GM10266 (cell line): ENCODE results near the gene CLMN.
A peak's percentile ranks its signal among the peaks of the same experiment; 100 is the strongest.

Source experiments
- DNase-seq: peaks from one replicate; pipeline ENCODE4 v3.0.0; 2012; ENCODE audit errors: extremely low spot score
- CTCF ChIP-seq: IDR thresholded peaks from 2 replicates; pipeline ENCODE4 v1.5.1; 2012; ENCODE audit warnings: mild to moderate bottlenecking, low read depth; ENCODE audit not compliant: control insufficient read depth, insufficient read depth; ENCODE audit errors: missing control alignments

CLMN gene

DNA sequence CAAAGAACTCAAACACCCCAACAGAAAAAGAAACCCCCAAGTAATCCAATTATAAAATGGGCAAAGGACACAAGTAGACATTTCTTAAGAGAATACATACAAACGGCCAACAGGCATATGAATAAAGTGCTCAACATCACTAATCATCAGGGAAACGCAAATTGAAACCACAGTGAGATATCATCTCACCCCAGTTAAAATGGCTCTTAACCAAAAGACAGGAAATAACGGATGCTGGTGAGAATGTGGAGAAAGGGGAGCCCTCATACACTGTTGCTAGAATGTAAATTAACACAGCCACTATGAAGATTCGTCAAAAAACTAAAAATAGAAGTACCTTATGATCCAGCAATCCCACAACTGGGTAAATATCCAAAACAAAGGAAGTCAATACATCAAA is 52.4 kb downstream of the CLMN start:
- no peak for TF ChIP-seq CTCF

DNA sequence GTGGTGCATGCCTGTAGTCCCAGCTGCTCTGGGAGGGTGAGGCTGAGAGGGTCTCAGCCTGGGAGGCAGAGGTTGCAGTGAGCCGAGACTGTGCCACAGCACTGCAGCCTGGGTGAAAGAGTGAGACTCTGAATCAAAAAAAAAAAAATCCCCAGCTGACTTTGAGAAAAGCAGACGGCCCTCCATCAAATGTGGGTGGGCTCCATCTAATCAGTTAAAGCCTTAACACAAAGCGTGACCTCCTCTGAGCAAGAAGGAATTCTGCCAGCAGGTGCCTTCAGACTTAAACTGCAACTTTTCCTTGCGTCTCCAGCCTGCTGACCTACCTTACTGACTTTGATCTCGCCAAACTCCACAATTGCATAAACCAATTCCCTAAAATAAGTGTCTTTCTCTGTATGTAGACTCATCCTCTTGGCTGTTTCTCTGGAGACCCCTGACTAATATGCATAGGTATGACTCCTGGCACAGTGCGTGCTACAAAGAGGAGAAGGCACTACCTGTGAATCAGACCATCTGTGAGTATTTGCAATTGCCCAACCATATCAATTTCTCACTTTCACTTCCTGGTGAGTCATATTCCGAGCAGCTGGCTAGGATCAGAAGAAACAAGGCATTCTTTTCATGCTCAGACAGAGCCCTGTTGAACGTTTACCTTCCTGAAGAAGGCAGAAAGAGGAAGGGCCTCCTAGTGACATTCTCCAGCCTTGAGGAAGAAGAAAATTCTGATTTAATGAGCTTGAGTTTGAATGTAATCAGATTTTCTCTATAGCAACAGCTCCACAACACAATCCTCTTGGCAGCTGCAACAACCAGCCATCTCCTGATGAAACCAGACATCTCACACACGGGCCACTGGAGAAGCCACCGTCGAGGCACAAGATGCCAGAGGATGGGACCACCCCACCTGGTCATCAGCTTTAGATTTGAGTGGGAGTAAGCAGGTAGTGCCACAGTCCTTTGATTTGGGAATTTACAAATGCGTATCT is 54.3 kb downstream of the CLMN start:
- no peak for TF ChIP-seq CTCF
- DNase-seq, result peak; percentile 61

More for the DNA sequence above, 52.4 kb downstream of the CLMN start:
- no peak for DNase-seq

DNA sequence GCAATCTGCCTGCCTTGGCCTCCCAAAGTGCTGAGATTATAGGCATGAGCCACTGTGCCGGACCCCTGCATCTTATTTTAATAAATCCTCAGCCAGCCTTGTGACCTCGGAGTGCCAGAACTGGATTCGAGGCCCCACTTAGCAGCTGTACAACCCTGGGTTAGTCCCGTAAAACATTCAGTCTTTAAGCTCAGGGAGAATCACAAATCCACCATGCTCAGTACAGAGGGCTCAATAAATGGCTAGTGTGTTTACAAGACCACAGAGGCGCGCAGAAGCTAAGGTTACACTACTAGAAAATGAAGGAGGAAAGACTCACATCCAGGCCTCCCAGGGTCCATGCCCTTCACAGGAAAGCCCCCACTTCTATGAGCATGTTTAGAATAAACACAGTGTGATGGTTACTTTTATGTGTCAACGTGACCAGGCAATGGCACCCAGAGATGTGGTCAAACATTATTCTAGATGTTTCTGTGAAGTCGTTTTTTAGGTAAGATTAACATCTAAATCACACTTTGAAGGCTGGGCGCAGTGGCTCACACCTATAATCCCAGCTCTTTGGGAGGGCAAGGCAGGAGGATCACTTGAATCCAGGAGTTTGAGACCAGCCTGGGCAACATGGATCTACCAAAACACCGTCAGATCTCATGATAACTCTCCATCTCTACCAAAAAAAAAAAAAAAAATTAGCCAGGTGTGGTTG is 55.3 kb downstream of the CLMN start:
- no peak for DNase-seq
- TF ChIP-seq CTCF, result no peak

DNA sequence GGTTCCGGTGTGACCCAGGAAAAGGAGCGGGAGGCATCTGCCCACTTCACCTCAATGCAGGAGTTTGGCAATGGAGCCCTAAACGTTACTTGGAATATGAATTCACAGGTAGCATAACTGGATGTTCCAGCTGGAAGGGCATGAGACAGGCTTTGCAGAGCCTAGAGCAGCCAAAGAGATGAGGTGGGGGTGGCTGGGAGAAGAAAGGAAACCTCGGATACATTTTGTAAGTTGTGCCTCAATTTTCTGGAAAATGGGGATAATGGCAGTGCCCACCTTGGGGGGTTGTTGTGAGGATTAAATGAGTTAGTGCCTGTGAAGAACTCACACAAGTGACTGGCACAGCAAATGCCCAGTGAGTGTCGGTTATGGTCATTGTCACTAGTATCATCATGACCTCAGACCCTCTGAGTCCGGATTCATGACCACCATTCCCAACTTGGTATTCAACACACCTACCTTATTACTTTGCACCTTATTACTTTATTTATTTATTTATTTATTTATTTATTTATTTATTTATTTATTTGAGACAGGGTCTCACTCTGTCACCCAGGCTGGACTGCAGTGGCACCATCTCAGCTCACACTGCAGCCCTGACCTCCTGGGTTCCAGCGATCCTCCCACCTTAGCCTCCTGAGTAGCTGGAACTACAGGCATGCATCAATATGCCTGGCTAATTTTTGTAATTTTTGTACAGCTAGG is 56.0 kb downstream of the CLMN start:
- TF ChIP-seq CTCF, result no peak
- DNase-seq, result no peak

GRCh38 chr14:95262511-95262891 is 57.2 kb downstream of the CLMN start:
- no peak for TF ChIP-seq CTCF
- no peak for DNase-seq

DNA sequence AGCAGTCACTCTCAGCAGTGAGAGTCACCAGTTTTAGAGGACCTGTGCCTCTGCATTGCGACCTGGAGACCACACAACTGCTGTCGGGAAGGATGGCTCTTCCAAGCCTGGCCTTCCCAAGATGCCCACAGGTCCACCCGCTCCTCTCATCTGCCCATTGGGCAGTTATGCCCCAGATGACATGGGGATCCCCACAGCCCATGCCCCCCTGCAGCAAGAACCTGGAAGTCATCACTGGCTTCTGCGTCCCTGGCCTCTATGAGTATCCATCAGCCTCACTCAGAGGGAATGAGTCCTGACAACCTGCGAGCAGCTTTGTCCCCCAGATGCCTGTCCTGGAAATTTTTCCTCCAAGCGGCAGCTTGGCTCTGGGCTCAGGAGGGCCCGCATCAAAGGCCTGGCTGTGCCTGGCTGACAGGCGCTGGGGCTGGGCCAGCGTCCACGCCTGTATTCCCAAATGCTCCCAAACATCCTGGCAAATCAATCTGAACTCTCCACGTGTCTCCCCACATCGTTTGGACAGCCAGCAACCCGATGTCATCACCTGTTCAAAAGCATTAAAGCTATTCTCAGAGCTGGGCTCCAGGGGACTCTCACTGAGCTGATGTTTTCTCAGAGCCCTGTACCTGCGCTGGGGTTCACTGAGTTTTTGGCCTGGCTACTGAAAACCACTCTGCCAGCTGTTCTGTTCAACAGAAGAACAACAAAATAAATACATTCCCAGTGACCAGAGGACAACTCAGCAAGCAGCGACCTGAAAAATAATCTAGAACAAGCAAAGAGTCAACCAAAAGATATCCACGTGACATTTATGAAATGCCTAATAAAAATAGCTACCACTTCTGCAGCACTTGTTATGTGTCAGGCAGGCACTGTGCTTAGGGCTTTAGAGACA is 57.8 kb downstream of the CLMN start:
- no peak for TF ChIP-seq CTCF
- no peak for DNase-seq
